ENCODE data around the gene POFUT2. TPM values are rescaled to one million over a fixed set of nuclear protein-coding genes. Genes with fewer than 3 reads are reported as not detected.
A peak's percentile ranks its signal among the peaks of the same experiment; 100 is the strongest.

POFUT2 gene
- total RNA-seq, 1 experiment from 2014 or later, result 28.2 TPM

- no peak for TF ChIP-seq EZH2phosphoT487 (IDR thresholded peaks at IDR 0.05; ENCODE audit: borderline replicate concordance, low read length)
- TF ChIP-seq CTCF (conservative IDR thresholded peaks at IDR 0.05; ENCODE audit: low read depth, low read length), result no peak
- TF ChIP-seq EZH2 (IDR thresholded peaks at IDR 0.05; ENCODE audit: low read length, unreplicated experiment), result no peak
- CTCF ChIA-PET, result interaction anchor here (1.0 kb wide), 1 partner anchor 98 kb away, joined by 4 read pairs; no protein-coding TSS in a partner anchor
- Histone ChIP-seq H4K20me1 (ENCODE audit: low read length) (no peaks in the 10 kb centered on the region), H3K9me3 (ENCODE audit: low read length) (no peaks in the 10 kb centered on the region), H3K4me2 (ENCODE audit: low read length) (peak overlapping the region; percentile 82), H2AFZ (ENCODE audit: low read length) (peak overlapping the region; percentile 74), H3K4me1 (ENCODE audit: insufficient read depth, low read length) (peaks cover 25% of the 10 kb centered on the region), H3K9me2 (replicated peaks; ENCODE audit: low read length) (no peaks in the 10 kb centered on the region), H3F3A (ENCODE audit: low read length, unreplicated experiment) (no peaks in the 10 kb centered on the region), H3K9ac (ENCODE audit: low read length) (peak overlapping the region; percentile 15), H3K4me3 (ENCODE audit: low read length) (peak overlapping the region; percentile 48), H3K79me2 (ENCODE audit: low read length) (no peaks in the 10 kb centered on the region), H3K36me3 (ENCODE audit: low read depth, low read length) (no peaks in the 10 kb centered on the region), H3K27me3 (ENCODE audit: low read length) (no peaks in the 10 kb centered on the region), H3K27ac (ENCODE audit: low read length) (peak overlapping the region; percentile 71)
- intact Hi-C loops (cut with micrococcal nuclease), result loop anchor here (1.0 kb wide), 1 partner anchor 35 kb away; no protein-coding TSS in a partner anchor
- TSS peak; percentile 77 for BruUV-seq (replicated peaks)
- POLR2A ChIA-PET (ENCODE audit: unreplicated experiment), result interaction anchor here (0.5 to 0.7 kb wide), 2 partner anchors 77 to 101 kb away, joined by 3 to 4 read pairs; no protein-coding TSS in a partner anchor
- peak; percentile 78 for ATAC-seq
- DNase-seq, result peak; percentile 66
Measured at GRCh38 chr21:45329261-45330074, 41.8 kb upstream of the POFUT2 start.

- no peak for DNase-seq
- TF ChIP-seq EZH2 (IDR thresholded peaks at IDR 0.05; ENCODE audit: low read length, unreplicated experiment), result no peak
- no peak overlapping the region for H2AFZ ChIP-seq (ENCODE audit: low read length)
Measured at GRCh38 chr21:45328198-45329091, 40.8 kb upstream of the POFUT2 start.

GRCh38 chr21:45327441-45328197 is 39.9 kb upstream of the POFUT2 start:
- peaks cover 25% of the 10 kb centered on the region for H3K4me1 ChIP-seq (ENCODE audit: insufficient read depth, low read length)
- H4K20me1 ChIP-seq (ENCODE audit: low read length), result no peaks in the 10 kb centered on the region
- POLR2A ChIA-PET (ENCODE audit: unreplicated experiment), result no interaction called here
- no peaks in the 10 kb centered on the region for H3F3A ChIP-seq (ENCODE audit: low read length, unreplicated experiment)
- no peaks in the 10 kb centered on the region for H3K27me3 ChIP-seq (ENCODE audit: low read length)
- TF ChIP-seq EZH2 (IDR thresholded peaks at IDR 0.05; ENCODE audit: low read length, unreplicated experiment) (no peak), CTCF (conservative IDR thresholded peaks at IDR 0.05; ENCODE audit: low read depth, low read length) (no peak), EZH2phosphoT487 (IDR thresholded peaks at IDR 0.05; ENCODE audit: borderline replicate concordance, low read length) (no peak)
- H3K4me2 ChIP-seq (ENCODE audit: low read length), result no peak overlapping the region
- H3K4me3 ChIP-seq (ENCODE audit: low read length), result no peak overlapping the region
- no peak overlapping the region for H3K27ac ChIP-seq (ENCODE audit: low read length)
- no peak overlapping the region for H2AFZ ChIP-seq (ENCODE audit: low read length)
- intact Hi-C loops (cut with micrococcal nuclease), result no loop called here
- no peaks in the 10 kb centered on the region for H3K36me3 ChIP-seq (ENCODE audit: low read depth, low read length)
- H3K9me3 ChIP-seq (ENCODE audit: low read length), result no peaks in the 10 kb centered on the region
- H3K9me2 ChIP-seq (replicated peaks; ENCODE audit: low read length), result no peaks in the 10 kb centered on the region
- CTCF ChIA-PET, result no interaction called here
- H3K9ac ChIP-seq (ENCODE audit: low read length), result no peak overlapping the region
- BruUV-seq (replicated peaks), result no TSS peak
- DNase-seq, result no peak
- no peak for ATAC-seq
- no peaks in the 10 kb centered on the region for H3K79me2 ChIP-seq (ENCODE audit: low read length)

More at GRCh38 chr21:45328198-45329091, 40.8 kb upstream of the POFUT2 start:
- H3K9ac ChIP-seq (ENCODE audit: low read length), result no peak overlapping the region
- BruUV-seq (replicated peaks), result no TSS peak
- no peak overlapping the region for H3K4me3 ChIP-seq (ENCODE audit: low read length)
- ChIA-PET POLR2A (ENCODE audit: unreplicated experiment) (no interaction called here), CTCF (no interaction called here)
- H3K9me2 ChIP-seq (replicated peaks; ENCODE audit: low read length), result no peaks in the 10 kb centered on the region
- H3K36me3 ChIP-seq (ENCODE audit: low read depth, low read length), result no peaks in the 10 kb centered on the region
- H3F3A ChIP-seq (ENCODE audit: low read length, unreplicated experiment), result no peaks in the 10 kb centered on the region
- intact Hi-C loops (cut with micrococcal nuclease), result no loop called here
- ATAC-seq, result no peak
- H3K4me1 ChIP-seq (ENCODE audit: insufficient read depth, low read length), result peaks cover 25% of the 10 kb centered on the region
- no peak overlapping the region for H3K4me2 ChIP-seq (ENCODE audit: low read length)
- no peaks in the 10 kb centered on the region for H3K9me3 ChIP-seq (ENCODE audit: low read length)
- no peaks in the 10 kb centered on the region for H3K27me3 ChIP-seq (ENCODE audit: low read length)
- no peak overlapping the region for H3K27ac ChIP-seq (ENCODE audit: low read length)
- H3K79me2 ChIP-seq (ENCODE audit: low read length), result no peaks in the 10 kb centered on the region
- no peaks in the 10 kb centered on the region for H4K20me1 ChIP-seq (ENCODE audit: low read length)

Measured in PC-3 (cell line).